Gastrocnemius medialis (tissue), 4 donors: Measurements from ENCODE around the gene PDE7B.

Source experiments
- CTCF ChIP-seq, 5 experiments: fragments of 450-650 bp in 3 of 5; fragments of 200-600 bp in 2 of 5; sonication (generic) in 2 of 5; IDR thresholded peaks in 4 of 5; conservative IDR thresholded peaks in 1 of 5; 1 replicate in 4 of 5; 2 replicates in 1 of 5; pipeline ENCODE4 v1.5.1; 2016 to 2019; ENCODE audit warnings: antibody characterized with exemption in 5 of 5, mild to moderate bottlenecking in 3 of 5, moderate library complexity in 3 of 5
- POLR2A ChIP-seq, 2 donors: fragments of 450-650 bp; IDR thresholded peaks; one replicate each; pipeline ENCODE4 v1.6.1; 2017; ENCODE audit warnings: antibody characterized with exemption in 2 of 2, mild to moderate bottlenecking in 2 of 2, moderate library complexity in 2 of 2

DNA sequence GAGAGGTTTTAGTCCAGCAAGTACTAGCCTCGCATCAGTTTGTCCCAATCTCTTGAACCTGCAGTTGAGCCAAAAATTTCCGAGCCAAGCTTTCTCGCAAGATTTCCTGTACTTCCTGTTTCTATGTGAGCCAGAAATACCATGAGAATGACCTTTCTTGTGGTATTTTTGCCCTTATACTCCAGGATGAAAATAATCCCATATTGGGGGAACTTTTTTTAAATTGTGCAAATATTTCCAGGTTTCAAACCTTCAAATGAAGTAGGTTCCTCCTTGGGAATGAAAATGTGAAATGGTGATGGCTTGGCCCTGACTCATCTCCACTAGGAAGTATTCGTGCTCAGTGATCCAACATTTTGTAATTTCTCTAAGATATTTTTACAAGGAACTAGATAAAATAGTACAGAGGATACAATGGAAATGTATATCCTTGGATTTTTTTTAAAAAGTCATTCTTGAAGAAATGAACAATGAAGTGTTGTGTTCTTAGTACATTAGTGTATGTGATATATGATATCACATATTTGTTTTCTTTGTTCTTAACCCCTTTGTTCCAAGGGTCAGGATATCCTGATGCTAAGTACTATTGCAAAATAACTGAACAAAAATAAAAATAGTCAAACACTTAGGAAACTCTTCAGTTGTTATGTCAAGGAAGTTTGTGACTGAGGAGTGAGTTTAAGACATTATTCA lies 184.0 kb downstream of the PDE7B start:
- TF ChIP-seq POLR2A (IDR thresholded peaks at IDR 0.05) (no peak), CTCF (IDR thresholded peaks at IDR 0.05 in 4 of 5, conservative IDR thresholded peaks at IDR 0.05 in 1 of 5) (no peak)
